ENCODE measurements around the gene SNX7. TPM values are rescaled to one million over a fixed set of nuclear protein-coding genes. Genes with fewer than 3 reads are reported as not detected.

SNX7 gene
- total RNA-seq, 1 experiment from 2014 or later: 111 TPM

DNA sequence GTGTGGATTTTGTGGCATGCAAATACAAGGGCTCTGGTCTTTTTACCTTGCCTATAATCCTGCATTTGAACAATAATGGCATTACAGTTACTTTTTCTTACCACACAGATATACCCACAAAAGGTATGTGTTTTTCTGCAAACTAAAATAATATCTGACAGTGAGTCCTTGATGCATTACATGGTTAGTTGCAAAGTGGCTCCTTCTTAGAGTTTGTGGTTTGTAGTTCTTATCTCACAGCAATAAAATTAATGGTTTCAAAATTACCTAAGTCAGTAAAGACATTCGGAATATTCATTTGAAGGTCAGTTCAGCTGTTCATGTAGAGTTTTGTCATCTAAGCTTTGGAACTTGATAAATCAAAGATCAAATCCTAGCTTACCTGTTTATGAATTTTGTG is 43.5 kb downstream of the SNX7 start:
- no peak for DNase-seq (ENCODE audit: low read depth in 1 of 2, low spot score in 2 of 2)
- H3K36me3 ChIP-seq: peaks cover 24% of the 10 kb centered on the region
- H3K4me1 ChIP-seq (replicated peaks): peaks cover 6% of the 10 kb centered on the region
- H3K9me3 ChIP-seq (replicated peaks): no peaks in the 10 kb centered on the region
- H3K27ac ChIP-seq: no peak overlapping the region
- no peak overlapping the region for H3K4me3 ChIP-seq
- H3K27me3 ChIP-seq (replicated peaks): no peaks in the 10 kb centered on the region

GRCh38 chr1:98705591-98705990 is 44.1 kb downstream of the SNX7 start:
- no peak for DNase-seq (ENCODE audit: low read depth in 1 of 2, low spot score in 2 of 2)
- Histone ChIP-seq H3K4me3 (no peak overlapping the region), H3K36me3 (peaks cover 23% of the 10 kb centered on the region), H3K27me3 (replicated peaks) (no peaks in the 10 kb centered on the region), H3K9me3 (replicated peaks) (no peaks in the 10 kb centered on the region), H3K4me1 (replicated peaks) (peaks cover 1% of the 10 kb centered on the region), H3K27ac (no peak overlapping the region)

DNA sequence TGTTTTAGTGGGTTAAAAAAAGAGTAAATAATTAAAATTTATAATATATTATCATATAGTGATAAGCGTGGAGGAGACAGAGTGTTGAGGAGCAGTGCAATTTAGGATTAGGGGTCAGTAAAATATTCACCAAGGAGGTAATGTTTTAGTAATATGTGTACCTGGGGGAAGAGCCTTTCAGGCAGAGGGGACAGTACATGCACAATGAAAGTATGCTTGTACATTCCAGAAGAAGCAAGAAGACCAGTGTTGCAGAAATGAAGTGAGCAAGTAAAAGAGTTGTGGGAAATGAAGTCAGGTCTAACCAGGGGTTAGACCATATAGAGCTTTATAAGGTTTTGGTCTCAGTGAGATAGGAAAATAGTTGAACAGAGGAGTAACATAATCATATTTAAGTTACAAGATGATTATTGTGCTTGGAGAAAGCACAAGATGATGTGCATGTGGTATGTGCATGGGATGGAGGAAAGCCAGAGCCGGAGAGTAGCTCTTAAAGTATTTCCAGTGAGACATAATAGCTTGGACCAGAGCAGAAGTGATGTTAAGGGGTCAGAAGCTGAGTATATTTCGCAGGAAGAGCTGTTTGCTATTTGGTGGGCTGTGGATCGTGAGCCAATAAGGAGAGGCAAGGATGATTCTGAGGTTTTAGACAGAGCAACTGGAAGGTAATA is 44.8 kb downstream of the SNX7 start:
- no peak for DNase-seq (ENCODE audit: low read depth in 1 of 2, low spot score in 2 of 2)
- Histone ChIP-seq H3K4me3 (no peak overlapping the region), H3K27ac (no peak overlapping the region), H3K36me3 (peaks cover 19% of the 10 kb centered on the region), H3K9me3 (replicated peaks) (no peaks in the 10 kb centered on the region), H3K27me3 (replicated peaks) (no peaks in the 10 kb centered on the region), H3K4me1 (replicated peaks) (no peaks in the 10 kb centered on the region)

- H3K9me3 ChIP-seq (replicated peaks): no peaks in the 10 kb centered on the region
- no peak overlapping the region for H3K27ac ChIP-seq
- no peak for DNase-seq (ENCODE audit: low read depth in 1 of 2, low spot score in 2 of 2)
- H3K36me3 ChIP-seq: peaks cover 30% of the 10 kb centered on the region
- H3K27me3 ChIP-seq (replicated peaks): no peaks in the 10 kb centered on the region
- no peaks in the 10 kb centered on the region for H3K4me1 ChIP-seq (replicated peaks)
- H3K4me3 ChIP-seq: no peak overlapping the region
Observed at GRCh38 chr1:98707556-98707955, 46.0 kb downstream of the SNX7 start.

- DNase-seq (ENCODE audit: low read depth in 1 of 2, low spot score in 2 of 2): no peak
- Histone ChIP-seq H3K4me1 (replicated peaks) (no peaks in the 10 kb centered on the region), H3K36me3 (peaks cover 31% of the 10 kb centered on the region), H3K27me3 (replicated peaks) (no peaks in the 10 kb centered on the region), H3K9me3 (replicated peaks) (no peaks in the 10 kb centered on the region), H3K4me3 (no peak overlapping the region), H3K27ac (no peak overlapping the region)
Observed at GRCh38 chr1:98709906-98710305, 48.4 kb downstream of the SNX7 start.

DNA sequence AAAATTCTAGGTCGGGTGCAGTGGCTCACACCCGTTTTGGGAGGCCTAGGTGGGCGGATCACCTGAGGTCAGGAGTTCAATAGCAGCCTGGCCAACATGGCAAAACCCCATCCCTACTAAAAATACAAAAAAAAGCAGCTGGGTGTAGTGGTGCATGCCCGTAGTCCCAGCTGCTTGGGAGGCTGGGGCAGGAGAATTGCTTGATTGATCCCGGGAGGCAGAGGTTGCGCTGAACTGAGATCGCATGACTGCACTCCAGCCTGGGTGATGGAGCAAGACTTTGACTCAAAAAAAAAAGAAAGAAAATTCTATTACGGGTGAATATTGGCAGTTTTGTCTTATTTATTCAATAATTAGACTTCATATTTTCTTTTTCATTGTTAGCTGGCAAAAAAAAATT is 62.1 kb downstream of the SNX7 start:
- no peak overlapping the region for H3K27ac ChIP-seq
- H3K36me3 ChIP-seq: peaks cover 17% of the 10 kb centered on the region
- H3K4me3 ChIP-seq: no peak overlapping the region
- no peaks in the 10 kb centered on the region for H3K9me3 ChIP-seq (replicated peaks)
- no peaks in the 10 kb centered on the region for H3K27me3 ChIP-seq (replicated peaks)
- no peak for DNase-seq (ENCODE audit: low read depth in 1 of 2, low spot score in 2 of 2)
- H3K4me1 ChIP-seq (replicated peaks): no peaks in the 10 kb centered on the region

- peaks cover 7% of the 10 kb centered on the region for H3K36me3 ChIP-seq
- no peak overlapping the region for H3K27ac ChIP-seq
- H3K4me3 ChIP-seq: no peak overlapping the region
- DNase-seq (ENCODE audit: low read depth in 1 of 2, low spot score in 2 of 2): no peak
- no peaks in the 10 kb centered on the region for H3K27me3 ChIP-seq (replicated peaks)
- H3K9me3 ChIP-seq (replicated peaks): no peaks in the 10 kb centered on the region
- H3K4me1 ChIP-seq (replicated peaks): no peaks in the 10 kb centered on the region
Observed at GRCh38 chr1:98732985-98733781, 71.7 kb downstream of the SNX7 start.

DNA sequence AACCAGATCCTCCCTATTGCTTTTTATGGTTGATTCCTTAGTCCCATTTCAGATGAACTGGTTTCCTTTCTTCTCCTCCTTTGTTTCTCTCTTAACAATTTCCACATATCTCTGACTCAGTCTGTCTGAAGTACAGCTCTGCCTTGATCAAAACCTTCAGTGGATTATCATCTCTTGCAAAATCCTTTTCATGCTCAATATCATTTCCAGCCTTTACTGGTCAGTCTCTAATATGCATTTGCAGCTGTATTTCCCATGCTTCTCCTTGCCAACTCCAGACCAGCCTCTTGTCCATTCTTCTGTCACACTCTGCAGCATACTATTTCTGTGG is 72.2 kb downstream of the SNX7 start:
- Histone ChIP-seq H3K4me3 (no peak overlapping the region), H3K36me3 (peaks cover 1% of the 10 kb centered on the region; the same call in 1 of the 2 replicates), H3K27me3 (replicated peaks) (no peaks in the 10 kb centered on the region), H3K9me3 (replicated peaks) (no peaks in the 10 kb centered on the region), H3K4me1 (replicated peaks) (no peaks in the 10 kb centered on the region), H3K27ac (no peak overlapping the region)
- no peak for DNase-seq (ENCODE audit: low read depth in 1 of 2, low spot score in 2 of 2)

DNA sequence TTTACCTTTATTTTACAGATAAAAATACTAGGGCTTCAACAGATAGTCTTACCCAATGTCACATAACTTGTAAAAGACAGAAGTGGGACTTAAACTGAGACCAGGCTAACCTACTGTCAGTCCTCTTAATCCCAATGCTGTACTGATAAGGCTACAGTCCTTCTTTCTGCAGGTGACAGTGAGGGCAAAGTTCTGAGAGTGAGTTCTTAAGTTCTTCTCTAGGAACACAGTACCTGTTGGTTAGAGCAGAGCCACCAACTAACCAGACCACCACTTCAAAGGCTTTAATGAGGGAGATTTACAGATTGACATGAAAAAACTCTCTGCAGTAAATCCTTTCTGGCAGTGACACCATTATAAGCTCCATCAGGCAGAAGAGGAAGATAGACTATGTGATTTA is 74.2 kb downstream of the SNX7 start:
- no peaks in the 10 kb centered on the region; the same call in 1 of the 2 replicates for H3K36me3 ChIP-seq
- H3K27me3 ChIP-seq (replicated peaks): no peaks in the 10 kb centered on the region
- no peaks in the 10 kb centered on the region for H3K4me1 ChIP-seq (replicated peaks)
- DNase-seq (ENCODE audit: low read depth in 1 of 2, low spot score in 2 of 2): no peak
- no peak overlapping the region for H3K27ac ChIP-seq
- H3K4me3 ChIP-seq: no peak overlapping the region
- no peaks in the 10 kb centered on the region for H3K9me3 ChIP-seq (replicated peaks)

- H3K36me3 ChIP-seq: no peaks in the 10 kb centered on the region; the same call in 1 of the 2 replicates
- H3K4me1 ChIP-seq (replicated peaks): no peaks in the 10 kb centered on the region
- H3K27ac ChIP-seq: no peak overlapping the region
- H3K27me3 ChIP-seq (replicated peaks): no peaks in the 10 kb centered on the region
- H3K9me3 ChIP-seq (replicated peaks): no peaks in the 10 kb centered on the region
- H3K4me3 ChIP-seq: no peak overlapping the region
- no peak for DNase-seq (ENCODE audit: low read depth in 1 of 2, low spot score in 2 of 2)
Observed at GRCh38 chr1:98737835-98738234, 76.3 kb downstream of the SNX7 start.

GRCh38 chr1:98739762-98740161 is 78.2 kb downstream of the SNX7 start:
- no peak for DNase-seq (ENCODE audit: low read depth in 1 of 2, low spot score in 2 of 2)
- Histone ChIP-seq H3K27ac (no peak overlapping the region), H3K36me3 (no peaks in the 10 kb centered on the region; the same call in 1 of the 2 replicates), H3K27me3 (replicated peaks) (no peaks in the 10 kb centered on the region), H3K4me3 (no peak overlapping the region), H3K4me1 (replicated peaks) (no peaks in the 10 kb centered on the region), H3K9me3 (replicated peaks) (no peaks in the 10 kb centered on the region)

- no peak for DNase-seq (ENCODE audit: low read depth in 1 of 2, low spot score in 2 of 2)
Observed at GRCh38 chr1:98741164-98741563, 79.6 kb downstream of the SNX7 start.

GRCh38 chr1:98749152-98749756 is 87.7 kb downstream of the SNX7 start:
- Histone ChIP-seq H3K9me3 (replicated peaks) (no peaks in the 10 kb centered on the region), H3K27me3 (replicated peaks) (no peaks in the 10 kb centered on the region), H3K27ac (no peak overlapping the region), H3K36me3 (no peaks in the 10 kb centered on the region), H3K4me3 (no peak overlapping the region), H3K4me1 (replicated peaks) (no peaks in the 10 kb centered on the region)
- no peak for DNase-seq (ENCODE audit: low read depth in 1 of 2, low spot score in 2 of 2)

More at GRCh38 chr1:98741164-98741563, 79.6 kb downstream of the SNX7 start:
- no peak overlapping the region for H3K27ac ChIP-seq
- H3K4me3 ChIP-seq: no peak overlapping the region
- H3K9me3 ChIP-seq (replicated peaks): no peaks in the 10 kb centered on the region
- no peaks in the 10 kb centered on the region; the same call in 1 of the 2 replicates for H3K36me3 ChIP-seq
- H3K27me3 ChIP-seq (replicated peaks): no peaks in the 10 kb centered on the region
- no peaks in the 10 kb centered on the region for H3K4me1 ChIP-seq (replicated peaks)

- Histone ChIP-seq H3K9me3 (replicated peaks) (no peaks in the 10 kb centered on the region), H3K36me3 (peaks cover under 1% of the 10 kb centered on the region; the same call in 1 of the 2 replicates), H3K27ac (no peak overlapping the region), H3K4me1 (replicated peaks) (no peaks in the 10 kb centered on the region), H3K27me3 (replicated peaks) (no peaks in the 10 kb centered on the region), H3K4me3 (no peak overlapping the region)
- no peak for DNase-seq (ENCODE audit: low read depth in 1 of 2, low spot score in 2 of 2)
Observed at GRCh38 chr1:98754176-98754575, 92.7 kb downstream of the SNX7 start.

All from SJSA1 (cell line).